GM21447 (cell line): Measurements from ENCODE around the gene ZFP28.

Experiments
- ATAC-seq: cut with Tn5 transposase; IDR thresholded peaks from one replicate; pipeline ENCODE4 v1.9.1; 2021; ENCODE audit not compliant: unreplicated experiment

The ZFP28 gene

DNA sequence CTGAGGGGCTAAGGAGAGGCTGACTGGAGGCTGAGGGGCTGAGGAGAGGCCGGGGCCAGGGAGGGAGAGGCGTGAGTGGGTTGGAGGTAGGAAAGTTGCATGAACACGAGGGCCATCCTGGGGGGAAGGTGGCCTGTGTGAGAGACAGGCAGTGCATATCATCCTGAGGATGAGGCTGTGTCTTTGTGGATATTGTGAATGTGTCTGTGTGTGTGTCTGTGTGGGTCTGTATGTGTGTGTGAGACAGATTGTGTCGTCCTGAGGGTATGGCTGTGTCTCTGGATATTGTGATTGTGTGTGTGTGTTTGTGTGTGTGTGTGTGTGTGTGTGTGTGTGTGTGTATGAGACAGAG lies 56.8 kb downstream of the ZFP28 start:
- peak; percentile 29 for ATAC-seq

DNA sequence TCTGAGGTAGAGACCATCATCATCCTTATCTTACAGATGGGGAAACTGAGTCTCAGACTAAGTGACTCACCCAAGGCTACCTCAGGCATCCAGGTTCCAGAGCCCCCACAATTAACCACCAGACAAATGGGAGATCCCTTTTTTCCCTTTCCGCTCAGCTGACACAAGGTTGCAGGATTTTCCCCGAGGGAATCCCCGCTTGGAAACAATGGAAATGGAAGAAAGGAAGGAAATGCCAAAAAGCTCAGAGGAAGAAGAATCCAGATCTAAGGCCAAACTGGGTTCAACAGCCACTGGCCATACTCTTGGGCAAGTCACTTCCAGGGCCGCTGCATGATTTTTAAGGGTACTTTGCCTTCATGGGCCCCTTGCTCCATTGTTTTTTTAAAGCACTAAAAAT lies 57.9 kb downstream of the ZFP28 start:
- no peak for ATAC-seq

DNA sequence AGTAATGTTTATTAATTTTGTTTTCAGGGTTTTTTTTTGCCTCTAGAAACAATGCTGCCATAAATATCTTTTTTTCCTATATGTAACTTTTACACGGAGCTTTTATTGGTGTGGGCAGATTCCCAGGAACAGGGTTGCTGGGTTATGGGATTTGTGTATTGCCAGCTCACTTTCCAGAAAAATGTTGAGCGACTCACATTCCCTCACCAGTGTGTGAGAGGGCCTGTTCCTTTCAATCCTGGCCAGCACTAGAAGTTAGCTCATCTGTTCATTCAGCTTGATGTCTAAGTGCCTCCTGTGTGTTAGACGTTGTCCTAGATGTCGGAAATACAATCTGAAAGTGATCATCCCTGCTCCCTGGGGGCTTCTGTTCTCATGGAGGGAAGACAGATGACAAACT lies 58.9 kb downstream of the ZFP28 start:
- no peak for ATAC-seq

DNA sequence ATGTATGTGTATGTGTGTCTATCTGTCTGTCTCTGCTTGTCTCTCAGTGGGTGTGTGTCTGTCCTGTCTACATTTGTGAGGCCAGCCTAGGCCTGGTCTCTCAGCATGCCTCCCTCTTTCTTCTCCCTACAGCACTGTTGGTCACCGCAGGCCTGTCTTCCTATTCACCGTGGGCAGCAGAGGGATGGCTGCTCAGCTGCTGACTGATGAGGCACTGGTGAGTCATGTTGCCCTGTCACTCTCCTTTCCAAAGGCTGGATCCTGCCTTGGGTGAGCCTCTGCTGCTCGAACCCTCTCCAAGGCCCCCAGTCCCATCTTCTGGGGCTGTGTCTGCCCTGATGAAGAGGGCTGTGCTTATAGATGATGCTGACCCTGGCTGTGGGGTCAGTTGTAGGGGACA lies 62.6 kb downstream of the ZFP28 start:
- no peak for ATAC-seq

DNA sequence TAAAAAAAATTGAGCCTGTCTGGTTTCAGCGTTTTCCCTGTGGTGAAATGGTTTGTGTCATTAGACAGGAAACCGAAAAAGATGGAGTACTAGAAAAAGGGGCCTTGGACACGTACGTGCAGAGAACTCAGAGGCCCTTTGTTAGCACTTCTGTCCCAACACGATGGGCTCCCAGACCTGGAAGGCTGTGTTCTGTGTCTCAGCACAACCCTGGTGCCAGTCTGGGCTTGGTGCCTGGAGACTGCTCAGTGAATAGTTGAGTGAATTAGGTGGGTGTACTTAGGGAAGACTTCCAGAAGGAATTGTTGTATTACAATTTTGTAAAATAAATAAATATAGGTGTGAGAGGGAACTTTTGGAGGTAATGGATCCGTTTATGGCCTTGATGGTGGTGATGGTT lies 65.1 kb downstream of the ZFP28 start:
- no peak for ATAC-seq
